Measurements from ENCODE around the gene C3orf20. TPM values are rescaled to one million over a fixed set of nuclear protein-coding genes. Genes with fewer than 3 reads are reported as not detected.

C3orf20 gene
- total and polyA plus RNA-seq, 9 of the 15 experiments (the other 6 are each of a cell fraction or from before 2014, with no cell fraction given), result 0.04 TPM; not detected in 8

- H3K4me2 ChIP-seq (ENCODE audit: insufficient read depth, low read length), result no peak overlapping the region
- peaks cover under 1 to 3% of the 10 kb centered on the region in 2 experiments; a peak in 2 of 5 replicates for H3K4me1 ChIP-seq (replicated peaks in 1 of 2; ENCODE audit: control insufficient read depth in 2 of 2, insufficient read depth in 2 of 2, low read length in 2 of 2)
- H3K27ac ChIP-seq (ENCODE audit: extremely low read depth, low read depth, low read length), result no peak overlapping the region
- peaks cover 20 to 54% of the 10 kb centered on the region in 2 experiments; a peak in 4 of 5 replicates for H3K27me3 ChIP-seq (ENCODE audit: control insufficient read depth in 2 of 2, insufficient read depth in 2 of 2, low read length in 2 of 2)
- no peaks in the 10 kb centered on the region for H3K9me3 ChIP-seq (replicated peaks; ENCODE audit: control insufficient read depth, insufficient read depth, low read depth, low read length)
- H3K9ac ChIP-seq (ENCODE audit: insufficient read depth in 1 of 2, low read depth in 2 of 2, low read length in 2 of 2), result no peak overlapping the region
- no peaks in the 10 kb centered on the region for H3K9me1 ChIP-seq (ENCODE audit: control insufficient read depth, insufficient read depth, low read length)
- in situ Hi-C loops (cut with MboI), result no loop called here
- no peaks in the 10 kb centered on the region for H4K20me1 ChIP-seq (replicated peaks; ENCODE audit: control insufficient read depth, insufficient read depth, low read length)
- no TSS peak for BruUV-seq (replicated peaks)
- DNase-seq (ENCODE audit: extremely low read depth in 1 of 4, low spot score in 3 of 4) (no peak), FAIRE-seq (no peak), ATAC-seq (no peak)
- no peak for TF ChIP-seq TCF7L2 (IDR thresholded peaks at IDR 0.05; ENCODE audit: low read depth, low read length)
- POLR2A ChIA-PET, result interaction anchor here (0.7 kb wide), 1 partner anchor 161 kb away, joined by 3 read pairs; no protein-coding TSS in a partner anchor
- intact Hi-C loops (cut with micrococcal nuclease), result no loop called here
- H3K36me3 ChIP-seq (ENCODE audit: control insufficient read depth, insufficient read depth, low read length), result no peaks in the 10 kb centered on the region
- H2AFZ ChIP-seq (ENCODE audit: low read depth, low read length), result no peak overlapping the region
- WGBS (ENCODE audit: insufficient coverage, low coverage, missing lambda C conversion rate), result under 1% methylated on average over 8 of the region's 8 CpGs
- no peaks in the 10 kb centered on the region for H3K79me2 ChIP-seq (ENCODE audit: control insufficient read depth, insufficient read depth, low read length)
- CTCF ChIA-PET (ENCODE audit: low intra/inter-chr PET ratio), result no interaction called here
- no peak overlapping the region for H3K4me3 ChIP-seq
Observed at GRCh38 chr3:14631687-14632441, 43.1 kb upstream of the C3orf20 start.

GRCh38 chr3:14632442-14632930, 42.5 kb upstream of the C3orf20 start:
- 0% methylated on average over 4 of the region's 4 CpGs for WGBS (ENCODE audit: insufficient coverage, low coverage, missing lambda C conversion rate)
- no peak overlapping the region for H3K4me3 ChIP-seq
- no TSS peak for BruUV-seq (replicated peaks)
- H3K9me1 ChIP-seq (ENCODE audit: control insufficient read depth, insufficient read depth, low read length), result no peaks in the 10 kb centered on the region
- ChIA-PET POLR2A (no interaction called here), CTCF (ENCODE audit: low intra/inter-chr PET ratio) (no interaction called here)
- intact Hi-C loops (cut with micrococcal nuclease) (no loop called here), in situ Hi-C loops (cut with MboI) (no loop called here)
- H3K9ac ChIP-seq (ENCODE audit: insufficient read depth in 1 of 2, low read depth in 2 of 2, low read length in 2 of 2), result no peak overlapping the region
- H4K20me1 ChIP-seq (replicated peaks; ENCODE audit: control insufficient read depth, insufficient read depth, low read length), result no peaks in the 10 kb centered on the region
- DNase-seq (ENCODE audit: extremely low read depth in 1 of 4, low spot score in 3 of 4) (no peak), ATAC-seq (no peak), FAIRE-seq (no peak)
- H3K4me1 ChIP-seq (replicated peaks in 1 of 2; ENCODE audit: control insufficient read depth in 2 of 2, insufficient read depth in 2 of 2, low read length in 2 of 2), result peaks cover 0 to under 1% of the 10 kb centered on the region in 2 experiments; a peak in 2 of 5 replicates
- H3K27me3 ChIP-seq (ENCODE audit: control insufficient read depth in 2 of 2, insufficient read depth in 2 of 2, low read length in 2 of 2), result peaks cover 18 to 57% of the 10 kb centered on the region in 2 experiments; a peak in 4 of 5 replicates
- H2AFZ ChIP-seq (ENCODE audit: low read depth, low read length), result no peak overlapping the region
- H3K9me3 ChIP-seq (replicated peaks; ENCODE audit: control insufficient read depth, insufficient read depth, low read depth, low read length), result no peaks in the 10 kb centered on the region
- no peak overlapping the region for H3K27ac ChIP-seq (ENCODE audit: extremely low read depth, low read depth, low read length)
- H3K79me2 ChIP-seq (ENCODE audit: control insufficient read depth, insufficient read depth, low read length), result no peaks in the 10 kb centered on the region
- no peak overlapping the region for H3K4me2 ChIP-seq (ENCODE audit: insufficient read depth, low read length)
- H3K36me3 ChIP-seq (ENCODE audit: control insufficient read depth, insufficient read depth, low read length), result no peaks in the 10 kb centered on the region
- TF ChIP-seq ZNF586 (CRISPR knock-in tag; conservative IDR thresholded peaks at IDR 0.05) (no peak), SRSF1 (IDR thresholded peaks at IDR 0.05; ENCODE audit: low read depth, low read length) (no peak), ZNF316 (IDR thresholded peaks at IDR 0.05) (no peak), EWSR1 (IDR thresholded peaks at IDR 0.05; ENCODE audit: borderline replicate concordance, low read depth, partially characterized antibody) (no peak), MCM2 (IDR thresholded peaks at IDR 0.05; ENCODE audit: low read depth) (no peak), ZFP30 (CRISPR knock-in tag; IDR thresholded peaks at IDR 0.05; ENCODE audit: borderline replicate concordance) (no peak), TEAD2 (tag; IDR thresholded peaks at IDR 0.05) (no peak), ZKSCAN1 (IDR thresholded peaks at IDR 0.05; ENCODE audit: low read depth, low read length) (no peak), HLTF (IDR thresholded peaks at IDR 0.05) (no peak), CBX1 (IDR thresholded peaks at IDR 0.05; ENCODE audit: low read depth) (no peak), KLF1 (tag; IDR thresholded peaks at IDR 0.05) (no peak), KDM5B (IDR thresholded peaks at IDR 0.05; ENCODE audit: insufficient replicate concordance, low read depth, low read length) (no peak), MTF1 (CRISPR knock-in tag; IDR thresholded peaks at IDR 0.05; ENCODE audit: borderline replicate concordance) (no peak), XRCC3 (IDR thresholded peaks at IDR 0.05) (no peak), ZNF124 (CRISPR knock-in tag; IDR thresholded peaks at IDR 0.05) (no peak), ZNF274 (IDR thresholded peaks at IDR 0.05; ENCODE audit: borderline replicate concordance, low read depth, low read length) (no peak), ERF (CRISPR knock-in tag; IDR thresholded peaks at IDR 0.05) (no peak)
